Thyroid gland (tissue), 4 donors: ENCODE measurements around the gene SLC7A7.

Experiments
- POLR2A ChIP-seq, 2 donors: fragments of 450-650 bp; IDR thresholded peaks; one replicate each; pipeline ENCODE4 v1.6.1; 2017; ENCODE audit warnings: antibody characterized with exemption in 2 of 2, mild to moderate bottlenecking in 2 of 2, moderate library complexity in 1 of 2
- TF ChIP-seq, protein P1 (sequence below), 6 experiments: fragments of 200-600 bp in 3 of 6; fragments of 450-650 bp in 3 of 6; sonication (generic) in 3 of 6; IDR thresholded peaks; one replicate each; pipeline ENCODE4 v1.5.1; 2016 to 2019; ENCODE audit warnings: antibody characterized with exemption in 6 of 6, mild to moderate bottlenecking in 2 of 6, inconsistent platforms in 1 of 6, moderate library complexity in 1 of 6

DNA sequence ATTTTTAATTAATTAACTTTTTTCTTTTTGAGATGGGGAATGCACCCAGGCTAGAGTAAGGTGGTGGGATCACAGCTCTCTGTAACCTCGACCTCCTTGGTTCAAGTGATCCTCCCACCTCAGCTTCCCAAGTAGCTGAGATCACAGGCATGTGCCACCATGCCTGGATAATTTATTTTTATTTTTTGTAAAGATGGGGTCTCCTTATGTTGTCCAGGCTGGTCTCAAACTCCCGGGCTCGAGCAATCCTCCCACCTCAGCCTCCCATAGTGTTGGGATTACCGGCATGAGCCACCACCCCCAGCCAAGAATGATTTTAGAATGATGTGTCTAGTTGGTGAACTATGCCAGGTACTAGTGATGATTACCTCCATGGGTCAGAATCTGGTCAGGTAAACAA, 49.7 kb upstream of the SLC7A7 start:
- TF ChIP-seq, protein P1, sequence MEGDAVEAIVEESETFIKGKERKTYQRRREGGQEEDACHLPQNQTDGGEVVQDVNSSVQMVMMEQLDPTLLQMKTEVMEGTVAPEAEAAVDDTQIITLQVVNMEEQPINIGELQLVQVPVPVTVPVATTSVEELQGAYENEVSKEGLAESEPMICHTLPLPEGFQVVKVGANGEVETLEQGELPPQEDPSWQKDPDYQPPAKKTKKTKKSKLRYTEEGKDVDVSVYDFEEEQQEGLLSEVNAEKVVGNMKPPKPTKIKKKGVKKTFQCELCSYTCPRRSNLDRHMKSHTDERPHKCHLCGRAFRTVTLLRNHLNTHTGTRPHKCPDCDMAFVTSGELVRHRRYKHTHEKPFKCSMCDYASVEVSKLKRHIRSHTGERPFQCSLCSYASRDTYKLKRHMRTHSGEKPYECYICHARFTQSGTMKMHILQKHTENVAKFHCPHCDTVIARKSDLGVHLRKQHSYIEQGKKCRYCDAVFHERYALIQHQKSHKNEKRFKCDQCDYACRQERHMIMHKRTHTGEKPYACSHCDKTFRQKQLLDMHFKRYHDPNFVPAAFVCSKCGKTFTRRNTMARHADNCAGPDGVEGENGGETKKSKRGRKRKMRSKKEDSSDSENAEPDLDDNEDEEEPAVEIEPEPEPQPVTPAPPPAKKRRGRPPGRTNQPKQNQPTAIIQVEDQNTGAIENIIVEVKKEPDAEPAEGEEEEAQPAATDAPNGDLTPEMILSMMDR (IDR thresholded peaks at IDR 0.05), result no peak
- TF ChIP-seq POLR2A (IDR thresholded peaks at IDR 0.05), result no peak
